Parathyroid adenoma (tissue), 2 donors: ENCODE results near the gene GYPA.

Experiments
- H2AFZ ChIP-seq: fragments of 300-600 bp; sonication (generic); one replicate; pipeline ENCODE4 v1.7.0; 2017; ENCODE audit warnings: antibody characterized with exemption, mild to moderate bottlenecking
- H3K27ac ChIP-seq: fragments of 300-600 bp; sonication (generic); one replicate; pipeline ENCODE4 v1.7.0; 2017
- H3K27me3 ChIP-seq: fragments of 300-600 bp; sonication (generic); one replicate; pipeline ENCODE4 v1.7.0; 2017; ENCODE audit warnings: low read length; ENCODE audit not compliant: control insufficient read depth, insufficient read depth
- H3K36me3 ChIP-seq: fragments of 300-600 bp; sonication (generic); one replicate; pipeline ENCODE4 v1.7.0; 2017; ENCODE audit warnings: low read length; ENCODE audit not compliant: control insufficient read depth, insufficient read depth
- H3K4me1 ChIP-seq: fragments of 300-600 bp; sonication (generic); one replicate; pipeline ENCODE4 v1.7.0; 2017; ENCODE audit warnings: control low read depth
- H3K4me2 ChIP-seq: fragments of 300-600 bp; sonication (generic); one replicate; pipeline ENCODE4 v1.7.0; 2017; ENCODE audit warnings: low read length
- H3K4me3 ChIP-seq: fragments of 300-600 bp; sonication (generic); one replicate; pipeline ENCODE4 v1.7.0; 2017; ENCODE audit warnings: low read depth, low read length
- H3K79me2 ChIP-seq: fragments of 300-600 bp; sonication (generic); one replicate; pipeline ENCODE4 v1.7.0; 2017; ENCODE audit warnings: control low read depth
- H3K9ac ChIP-seq: fragments of 300-600 bp; sonication (generic); one replicate; pipeline ENCODE4 v1.7.0; 2017; ENCODE audit warnings: mild to moderate bottlenecking
- H3K9me3 ChIP-seq: fragments of 300-600 bp; sonication (generic); one replicate; pipeline ENCODE4 v1.7.0; 2017; ENCODE audit warnings: low read length; ENCODE audit not compliant: control insufficient read depth
- CTCF ChIP-seq: fragments of 300-600 bp; sonication (generic); IDR thresholded peaks from one replicate; pipeline ENCODE4 v1.7.0; 2017; ENCODE audit warnings: antibody characterized with exemption, mild to moderate bottlenecking
- donor health status: primary hyperparathyroidism.

Gene GYPA

GRCh38 chr4:144181391-144181790 is 40.9 kb upstream of the GYPA start:
- Histone ChIP-seq H3K4me2 (no peak overlapping the region), H3K79me2 (no peaks in the 10 kb centered on the region), H3K9me3 (no peaks in the 10 kb centered on the region), H3K4me1 (no peaks in the 10 kb centered on the region), H2AFZ (no peak overlapping the region), H3K27me3 (no peaks in the 10 kb centered on the region), H3K36me3 (no peaks in the 10 kb centered on the region), H3K27ac (no peak overlapping the region), H3K9ac (no peak overlapping the region), H3K4me3 (no peak overlapping the region)
- no peak for TF ChIP-seq CTCF

- Histone ChIP-seq H2AFZ (no peak overlapping the region), H3K9ac (no peak overlapping the region), H3K4me1 (no peaks in the 10 kb centered on the region), H3K4me3 (no peak overlapping the region), H3K27ac (no peak overlapping the region), H3K27me3 (no peaks in the 10 kb centered on the region), H3K36me3 (no peaks in the 10 kb centered on the region), H3K9me3 (no peaks in the 10 kb centered on the region), H3K4me2 (no peak overlapping the region), H3K79me2 (no peaks in the 10 kb centered on the region)
- TF ChIP-seq CTCF = no peak
Measured at GRCh38 chr4:144179152-144179739, 38.7 kb upstream of the GYPA start.

GRCh38 chr4:144178414-144178813 is 37.9 kb upstream of the GYPA start:
- H3K27ac ChIP-seq = no peak overlapping the region
- TF ChIP-seq CTCF = no peak
- H3K9ac ChIP-seq = no peak overlapping the region
- no peak overlapping the region for H3K4me3 ChIP-seq
- no peaks in the 10 kb centered on the region for H3K9me3 ChIP-seq
- no peak overlapping the region for H2AFZ ChIP-seq
- no peaks in the 10 kb centered on the region for H3K27me3 ChIP-seq
- H3K79me2 ChIP-seq = no peaks in the 10 kb centered on the region
- no peaks in the 10 kb centered on the region for H3K4me1 ChIP-seq
- no peak overlapping the region for H3K4me2 ChIP-seq
- no peaks in the 10 kb centered on the region for H3K36me3 ChIP-seq

GRCh38 chr4:144176476-144176875 is 36.0 kb upstream of the GYPA start:
- Histone ChIP-seq H3K27ac (no peak overlapping the region), H3K9ac (no peak overlapping the region), H3K27me3 (no peaks in the 10 kb centered on the region), H3K4me2 (no peak overlapping the region), H3K4me3 (no peak overlapping the region), H2AFZ (no peak overlapping the region), H3K9me3 (no peaks in the 10 kb centered on the region), H3K79me2 (no peaks in the 10 kb centered on the region), H3K4me1 (no peaks in the 10 kb centered on the region), H3K36me3 (no peaks in the 10 kb centered on the region)
- no peak for TF ChIP-seq CTCF

GRCh38 chr4:144174401-144175067 is 34.0 kb upstream of the GYPA start:
- no peaks in the 10 kb centered on the region for H3K79me2 ChIP-seq
- H3K36me3 ChIP-seq = no peaks in the 10 kb centered on the region
- no peak overlapping the region for H3K4me3 ChIP-seq
- no peaks in the 10 kb centered on the region for H3K4me1 ChIP-seq
- no peak overlapping the region for H3K27ac ChIP-seq
- no peaks in the 10 kb centered on the region for H3K9me3 ChIP-seq
- peak overlapping the region; percentile 9 for H2AFZ ChIP-seq
- H3K27me3 ChIP-seq = no peaks in the 10 kb centered on the region
- no peak overlapping the region for H3K4me2 ChIP-seq
- H3K9ac ChIP-seq = no peak overlapping the region
- no peak for TF ChIP-seq CTCF
